PC-9 (cell line): ENCODE measurements around the gene KCNJ11. TPM values are rescaled to one million over a fixed set of nuclear protein-coding genes. Genes with fewer than 3 reads are reported as not detected.

Experiments used
- BruUV-seq: library from RNA; stranded (reverse); fragments of 400-500 nt; replicated peaks from 2 replicates; lab custom pipeline; 2021; lab: Mats Ljungman, UMichigan
- CTCF ChIA-PET: fragments of 300-600 bp; sonication (Branson Sonifier 250); formaldehyde crosslinking; loops from one replicate; lab custom pipeline; 2022; ENCODE audit warnings: antibody characterized with exemption; lab: Charles Lee
- POLR2A ChIA-PET: fragments of 300-600 bp; sonication (Branson Sonifier 250); formaldehyde crosslinking; loops from one replicate; lab custom pipeline; 2022; ENCODE audit warnings: antibody characterized with exemption; ENCODE audit not compliant: unreplicated experiment; lab: Charles Lee
- DNase-seq, 2 experiments: peaks; one replicate each; pipeline versions ENCODE4 v3.0.0 to v3.0.0-alpha.2; 2015 to 2022; ENCODE audit warnings: mixed read lengths in 1 of 2
- H2AFZ ChIP-seq: fragments of 200-600 bp; sonication (generic); 2 replicates; pipeline ENCODE4 v1.8.1; 2017; ENCODE audit warnings: antibody characterized with exemption
- H3F3A ChIP-seq: fragments of 200-600 bp; sonication (generic); 2 replicates; pipeline ENCODE4 v1.8.1; 2017; ENCODE audit warnings: antibody characterized with exemption, mild to moderate bottlenecking, low read depth; ENCODE audit not compliant: insufficient read depth
- H3K27ac ChIP-seq: fragments of 200-600 bp; sonication (generic); 2 replicates; pipeline ENCODE4 v1.6.1; 2016; ENCODE audit warnings: mixed run types
- H3K27me3 ChIP-seq: fragments of 200-600 bp; sonication (generic); 2 replicates; pipeline ENCODE4 v1.6.1; 2016; ENCODE audit warnings: low read depth, mixed run types; ENCODE audit not compliant: insufficient read depth
- H3K36me3 ChIP-seq: fragments of 200-600 bp; sonication (generic); 2 replicates; pipeline ENCODE4 v1.6.1; 2016; ENCODE audit warnings: low read depth, mixed run types
- H3K4me1 ChIP-seq: fragments of 200-600 bp; sonication (generic); replicated peaks from 2 replicates; pipeline ENCODE4 v1.6.1; 2016; ENCODE audit warnings: mixed run types; ENCODE audit not compliant: insufficient read depth
- H3K4me2 ChIP-seq: fragments of 200-600 bp; sonication (generic); 2 replicates; pipeline ENCODE4 v1.6.1; 2017; ENCODE audit warnings: mixed run types
- H3K4me3 ChIP-seq: fragments of 200-600 bp; sonication (generic); 2 replicates; pipeline ENCODE4 v1.6.1; 2016; ENCODE audit warnings: mixed run types
- H3K79me2 ChIP-seq: fragments of 200-600 bp; sonication (generic); 2 replicates; pipeline ENCODE4 v1.6.1; 2017; ENCODE audit warnings: low read depth, mixed run types
- H3K9me2 ChIP-seq: fragments of 200-600 bp; sonication (generic); 2 replicates; pipeline ENCODE4 v1.8.1; 2017; ENCODE audit warnings: mild to moderate bottlenecking; ENCODE audit not compliant: insufficient read depth
- H3K9me3 ChIP-seq: fragments of 200-600 bp; sonication (generic); 2 replicates; pipeline ENCODE4 v1.8.1; 2016; ENCODE audit warnings: low read depth; ENCODE audit not compliant: insufficient read depth
- H4K20me1 ChIP-seq: fragments of 200-600 bp; sonication (generic); 2 replicates; pipeline ENCODE4 v1.8.1; 2017; ENCODE audit not compliant: insufficient read depth
- CTCF ChIP-seq: fragments of 200-600 bp; sonication (generic); conservative IDR thresholded peaks from 2 replicates; pipeline ENCODE4 v1.6.1; 2017; ENCODE audit warnings: mixed run types, antibody characterized with exemption, mild to moderate bottlenecking, moderate library complexity
- EZH2 ChIP-seq: fragments of 200-600 bp; sonication (generic); IDR thresholded peaks from 2 replicates; pipeline ENCODE4 v1.8.0; 2017; ENCODE audit warnings: antibody characterized with exemption, low read depth
- intact Hi-C: fragments of 100-400 bp; cut with micrococcal nuclease; formaldehyde crosslinking; loops from one replicate; pipeline ENCODE4 v1.10.0; 2022; ENCODE audit not compliant: unreplicated experiment
- total RNA-seq: library from RNA; stranded (reverse); gene quantifications from 2 replicates; pipeline ENCODE4 v1.2.3, GENCODE V29; 2021

The KCNJ11 gene
- total RNA-seq, 1 experiment from 2014 or later, result 0.26 TPM

- Histone ChIP-seq H3K4me2 (no peak overlapping the region), H2AFZ (no peak overlapping the region), H3K4me3 (no peak overlapping the region), H3K27me3 (no peaks in the 10 kb centered on the region; the same call in 1 of the 2 replicates), H3K36me3 (no peaks in the 10 kb centered on the region), H3K9me3 (no peaks in the 10 kb centered on the region), H3F3A (0 out of 2 replicates have a peak, but pooled peaks cover 5% of the 10 kb centered on the region), H3K79me2 (no peaks in the 10 kb centered on the region), H3K9me2 (no peaks in the 10 kb centered on the region), H4K20me1 (peaks cover 6% of the 10 kb centered on the region; the same call in 1 of the 2 replicates), H3K27ac (no peak overlapping the region), H3K4me1 (no peaks in the 10 kb centered on the region)
- no peak for DNase-seq
- no TSS peak for BruUV-seq
- TF ChIP-seq EZH2 (no peak), CTCF (no peak)
- ChIA-PET CTCF (no interaction called here), POLR2A (no interaction called here)
- intact Hi-C loops, result loop anchor here (1.0 to 5.0 kb wide), 4 partner anchors 118 to 591 kb away; no protein-coding TSS in a partner anchor
These were observed 2.5 kb downstream of the KCNJ11 start for GRCh38 chr11:17385926-17386325.

DNA sequence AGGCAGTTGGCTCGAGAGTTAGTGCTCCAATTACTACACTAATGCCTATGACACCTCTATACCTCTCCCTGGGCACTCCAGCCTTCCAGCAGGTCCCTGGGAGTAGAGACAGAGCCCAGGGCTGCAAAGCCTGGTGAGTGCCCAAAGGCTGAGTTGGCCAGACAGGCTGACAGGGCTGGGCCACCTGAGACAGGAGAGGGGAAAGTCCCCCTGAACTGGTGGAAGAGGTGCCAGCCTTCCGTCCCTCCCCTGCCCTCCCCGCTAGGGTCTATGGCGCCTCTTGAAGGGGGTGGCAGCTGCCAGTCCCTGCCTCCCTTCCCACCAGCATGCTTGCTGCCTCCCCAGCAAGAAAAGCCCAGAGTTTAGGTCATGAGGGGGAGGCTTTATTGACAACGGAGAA is 3.0 kb downstream of the KCNJ11 start:
- Histone ChIP-seq H3F3A (0 out of 2 replicates have a peak, but pooled peaks cover 5% of the 10 kb centered on the region), H3K27ac (no peak overlapping the region), H3K27me3 (no peaks in the 10 kb centered on the region; the same call in 1 of the 2 replicates), H2AFZ (no peak overlapping the region), H3K9me3 (no peaks in the 10 kb centered on the region), H3K9me2 (no peaks in the 10 kb centered on the region), H3K4me2 (no peak overlapping the region), H3K36me3 (no peaks in the 10 kb centered on the region), H3K79me2 (no peaks in the 10 kb centered on the region), H3K4me1 (no peaks in the 10 kb centered on the region), H3K4me3 (no peak overlapping the region), H4K20me1 (peaks cover 6% of the 10 kb centered on the region; the same call in 1 of the 2 replicates)
- BruUV-seq, result no TSS peak
- POLR2A ChIA-PET, result no interaction called here
- CTCF ChIA-PET, result no interaction called here
- intact Hi-C loops, result loop anchor here (2.0 to 5.0 kb wide), 2 partner anchors 155 to 592 kb away; no protein-coding TSS in a partner anchor
- TF ChIP-seq CTCF, result no peak
- no peak for TF ChIP-seq EZH2
- no peak for DNase-seq

- no TSS peak for BruUV-seq
- TF ChIP-seq EZH2, result no peak
- TF ChIP-seq CTCF, result peak; percentile 95
- Histone ChIP-seq H3K27me3 (no peaks in the 10 kb centered on the region), H3K4me3 (no peak overlapping the region), H2AFZ (no peak overlapping the region), H3K9me3 (no peaks in the 10 kb centered on the region), H3K79me2 (no peaks in the 10 kb centered on the region), H3K9me2 (no peaks in the 10 kb centered on the region), H4K20me1 (peaks cover 6% of the 10 kb centered on the region; the same call in 1 of the 2 replicates), H3F3A (no peaks in the 10 kb centered on the region), H3K36me3 (no peaks in the 10 kb centered on the region), H3K4me2 (no peak overlapping the region), H3K4me1 (no peaks in the 10 kb centered on the region), H3K27ac (no peak overlapping the region)
- ChIA-PET CTCF (interaction anchor here (0.5 to 1.3 kb wide), 4 partner anchors 87 to 591 kb away, joined by 3 to 6 read pairs (median 4); no protein-coding TSS in a partner anchor), POLR2A (no interaction called here)
- DNase-seq, result peak; percentile 54 to 60
- intact Hi-C loops, result loop anchor here (2.0 kb wide), 1 partner anchor 153 kb away; no protein-coding TSS in a partner anchor
These were observed 4.4 kb downstream of the KCNJ11 start for GRCh38 chr11:17384002-17384511.
